ENCODE measurements around the gene UBASH3B.

UBASH3B gene

DNA sequence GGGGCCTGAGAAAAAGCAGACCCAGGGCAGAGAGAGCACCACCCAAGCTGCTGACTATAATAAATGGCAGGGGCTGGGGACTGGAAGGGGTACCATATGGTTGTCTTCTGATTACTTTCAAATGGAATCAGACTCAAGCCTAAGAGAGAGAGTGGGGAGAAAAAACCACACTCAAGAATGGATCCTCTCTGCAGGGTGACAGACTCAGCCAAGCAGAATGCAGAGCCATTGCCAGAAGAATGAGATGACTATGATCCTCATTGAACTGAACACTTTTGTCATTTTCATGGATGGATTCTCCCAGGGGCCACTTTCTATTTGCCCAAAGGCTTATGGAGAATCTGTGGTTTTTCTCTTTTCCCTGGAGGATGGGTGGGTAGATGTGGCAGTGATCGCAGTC lies 8.7 kb downstream of the UBASH3B start:
- TF ChIP-seq, protein P1, sequence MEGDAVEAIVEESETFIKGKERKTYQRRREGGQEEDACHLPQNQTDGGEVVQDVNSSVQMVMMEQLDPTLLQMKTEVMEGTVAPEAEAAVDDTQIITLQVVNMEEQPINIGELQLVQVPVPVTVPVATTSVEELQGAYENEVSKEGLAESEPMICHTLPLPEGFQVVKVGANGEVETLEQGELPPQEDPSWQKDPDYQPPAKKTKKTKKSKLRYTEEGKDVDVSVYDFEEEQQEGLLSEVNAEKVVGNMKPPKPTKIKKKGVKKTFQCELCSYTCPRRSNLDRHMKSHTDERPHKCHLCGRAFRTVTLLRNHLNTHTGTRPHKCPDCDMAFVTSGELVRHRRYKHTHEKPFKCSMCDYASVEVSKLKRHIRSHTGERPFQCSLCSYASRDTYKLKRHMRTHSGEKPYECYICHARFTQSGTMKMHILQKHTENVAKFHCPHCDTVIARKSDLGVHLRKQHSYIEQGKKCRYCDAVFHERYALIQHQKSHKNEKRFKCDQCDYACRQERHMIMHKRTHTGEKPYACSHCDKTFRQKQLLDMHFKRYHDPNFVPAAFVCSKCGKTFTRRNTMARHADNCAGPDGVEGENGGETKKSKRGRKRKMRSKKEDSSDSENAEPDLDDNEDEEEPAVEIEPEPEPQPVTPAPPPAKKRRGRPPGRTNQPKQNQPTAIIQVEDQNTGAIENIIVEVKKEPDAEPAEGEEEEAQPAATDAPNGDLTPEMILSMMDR (IDR thresholded peaks at IDR 0.05; ENCODE audit: extremely low read depth, insufficient read depth, missing control alignments) = no peak
- DNase-seq (ENCODE audit: low spot score) = no peak
- in situ Hi-C loops (cut with MboI; ENCODE audit: low pct_unique_long_range_greater_than_20kb, low sequenced_read_pairs, unreplicated experiment) = no loop called here

DNA sequence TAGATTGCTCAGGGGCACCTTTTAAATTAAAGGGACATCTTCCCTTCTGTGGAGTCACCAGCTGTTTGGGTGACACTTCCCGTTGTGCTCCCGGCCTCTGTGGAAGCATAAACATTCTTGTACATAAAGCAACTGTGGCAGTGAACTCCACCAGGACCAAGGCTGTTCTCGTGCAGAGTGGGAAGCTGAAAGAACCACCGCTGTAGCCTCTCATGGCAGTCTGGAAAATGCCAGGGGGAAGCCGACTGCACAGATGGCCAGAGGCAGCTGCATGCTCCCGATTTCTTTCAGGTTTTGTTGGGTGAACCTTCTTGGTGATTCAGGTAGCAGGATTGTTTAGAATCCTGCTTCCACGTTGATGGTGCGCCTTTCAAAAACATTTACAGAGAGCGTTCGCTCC lies 10.3 kb downstream of the UBASH3B start:
- TF ChIP-seq, protein P1 (IDR thresholded peaks at IDR 0.05; ENCODE audit: extremely low read depth, insufficient read depth, missing control alignments) = no peak
- in situ Hi-C loops (cut with MboI; ENCODE audit: low pct_unique_long_range_greater_than_20kb, low sequenced_read_pairs, unreplicated experiment) = no loop called here
- no peak for DNase-seq (ENCODE audit: low spot score)

DNA sequence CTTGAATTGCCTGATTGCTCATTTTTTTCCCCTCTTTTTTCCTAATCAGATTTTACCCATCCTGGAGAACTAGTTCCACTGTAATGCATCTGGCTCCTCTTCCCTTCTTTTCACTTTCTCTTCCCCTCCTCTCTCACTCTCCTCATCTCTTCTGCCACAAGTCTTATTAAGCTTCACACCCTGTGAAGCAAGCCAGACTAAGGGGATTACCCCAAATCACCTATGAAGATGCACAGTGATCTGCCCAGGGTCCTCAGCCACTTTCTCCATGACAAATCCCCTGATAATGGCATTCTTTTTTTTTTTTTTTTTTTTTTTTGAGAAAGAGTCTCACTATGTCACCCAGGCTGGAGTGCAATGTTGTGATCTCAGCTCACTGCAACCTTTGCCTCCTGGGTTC lies 11.2 kb downstream of the UBASH3B start:
- TF ChIP-seq, protein P1 (IDR thresholded peaks at IDR 0.05; ENCODE audit: extremely low read depth, insufficient read depth, missing control alignments) = no peak
- in situ Hi-C loops (cut with MboI; ENCODE audit: low pct_unique_long_range_greater_than_20kb, low sequenced_read_pairs, unreplicated experiment) = no loop called here
- DNase-seq (ENCODE audit: low spot score) = no peak

DNA sequence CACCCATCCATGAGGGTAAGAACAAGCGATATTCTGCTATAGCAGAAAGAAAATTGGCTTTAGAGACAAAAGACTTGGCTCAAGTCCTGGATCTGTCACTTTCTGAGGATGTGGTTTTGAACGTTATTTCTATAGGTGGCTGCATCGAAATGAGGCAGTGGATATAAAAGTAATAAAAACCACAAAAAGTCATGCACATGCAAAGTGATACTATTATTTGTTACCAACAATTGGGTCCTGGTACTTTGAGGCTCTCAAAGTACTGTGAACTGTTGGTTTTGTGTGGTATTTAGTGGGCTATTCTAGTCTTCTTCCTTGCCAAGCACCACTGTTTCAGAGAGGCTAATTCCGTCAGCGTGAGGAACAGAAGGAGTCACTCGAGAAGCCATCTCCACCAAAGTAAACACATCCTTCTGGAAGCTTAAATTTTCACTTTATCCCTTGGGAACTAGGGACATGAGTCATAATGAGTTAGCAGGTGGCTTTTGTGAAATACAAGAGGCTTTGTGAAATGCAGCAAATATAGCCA lies 13.1 kb downstream of the UBASH3B start:
- DNase-seq (ENCODE audit: low spot score) = no peak
- TF ChIP-seq, protein P1 (IDR thresholded peaks at IDR 0.05; ENCODE audit: extremely low read depth, insufficient read depth, missing control alignments) = no peak
- in situ Hi-C loops (cut with MboI; ENCODE audit: low pct_unique_long_range_greater_than_20kb, low sequenced_read_pairs, unreplicated experiment) = no loop called here

DNA sequence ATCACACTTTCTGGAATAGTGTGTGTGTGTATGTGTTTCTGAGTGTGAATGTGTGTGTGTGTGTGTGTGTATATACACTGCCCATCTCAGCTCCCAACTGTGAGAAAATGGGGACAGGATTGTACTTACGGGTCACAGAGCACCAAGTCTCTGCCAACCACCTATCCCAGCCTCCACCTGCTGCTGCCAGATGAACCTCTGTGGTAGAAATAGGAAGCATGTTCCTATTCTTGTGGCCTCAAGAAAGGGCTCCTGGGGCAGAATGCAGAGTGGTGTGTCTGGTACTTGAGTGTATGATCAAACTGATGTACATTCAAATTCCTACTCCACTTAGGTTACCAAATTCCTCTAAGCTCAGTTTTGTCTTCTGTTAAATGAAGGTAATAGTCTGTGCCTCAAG lies 14.6 kb downstream of the UBASH3B start:
- in situ Hi-C loops (cut with MboI; ENCODE audit: low pct_unique_long_range_greater_than_20kb, low sequenced_read_pairs, unreplicated experiment) = no loop called here
- no peak for DNase-seq (ENCODE audit: low spot score)
- TF ChIP-seq, protein P1 (IDR thresholded peaks at IDR 0.05; ENCODE audit: extremely low read depth, insufficient read depth, missing control alignments) = no peak

DNA sequence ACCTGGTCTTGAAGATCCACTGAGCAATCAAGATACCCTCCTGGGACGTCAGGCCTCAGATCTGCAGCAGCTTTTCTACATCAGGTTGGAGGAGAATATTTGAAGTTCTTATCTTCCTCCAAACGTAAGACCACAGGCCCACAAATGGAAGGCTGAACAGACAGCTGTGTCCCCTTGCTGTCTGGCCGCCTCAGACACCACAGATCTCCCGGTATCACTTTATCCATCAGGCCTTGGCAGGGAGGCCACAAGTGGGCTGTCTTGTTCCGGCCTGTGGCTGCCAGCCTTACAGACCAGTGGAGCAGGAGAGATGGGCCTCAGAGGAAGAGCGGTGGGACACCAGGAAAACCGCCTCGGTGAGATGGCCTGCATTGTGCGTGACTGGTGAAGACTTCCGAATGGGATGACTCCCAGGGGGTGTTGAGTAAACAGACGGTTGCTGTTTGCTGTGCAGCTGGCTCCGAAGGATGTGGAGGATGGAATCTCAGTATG lies 15.9 kb downstream of the UBASH3B start:
- in situ Hi-C loops (cut with MboI; ENCODE audit: low pct_unique_long_range_greater_than_20kb, low sequenced_read_pairs, unreplicated experiment) = no loop called here

More for the DNA sequence above, 15.9 kb downstream of the UBASH3B start:
- TF ChIP-seq, protein P1 (IDR thresholded peaks at IDR 0.05; ENCODE audit: extremely low read depth, insufficient read depth, missing control alignments) = no peak
- no peak for DNase-seq (ENCODE audit: low spot score)
